Esophagus squamous epithelium (tissue), 5 donors: Measurements from ENCODE around the gene ACOT13. TPM values are rescaled to one million over a fixed set of nuclear protein-coding genes. Genes with fewer than 3 reads are reported as not detected.
"Not testable (repeated sequence)": the region's sequence is repeated elsewhere in the genome, so short reads cannot be mapped to it uniquely, and the experiment has no call there.

Experiments used
- DNase-seq: peaks from one replicate; lab custom pipeline; 2025; lab: John Stamatoyannopoulos, UW
- H3K27ac ChIP-seq, 4 donors: fragments of 200-600 bp; sonication (generic); one replicate each; pipeline ENCODE4 v1.5.1; 2016 to 2019; ENCODE audit warnings: mild to moderate bottlenecking in 1 of 4
- H3K27me3 ChIP-seq, 4 donors: fragments of 200-600 bp; sonication (generic); 1 replicate in 3 of 4; 2 replicates in 1 of 4; pipeline versions ENCODE4 v1.5.1 to v1.6.0; 2017 to 2021; ENCODE audit warnings: antibody characterized with exemption in 1 of 4
- H3K36me3 ChIP-seq, 3 donors: fragments of 200-600 bp; sonication (generic); one replicate each; pipeline ENCODE4 v1.5.1; 2016 to 2019
- H3K4me1 ChIP-seq, 3 donors: fragments of 200-600 bp; sonication (generic); one replicate each; pipeline ENCODE4 v1.5.1; 2017 to 2019
- H3K4me3 ChIP-seq, 4 donors: fragments of 200-600 bp; sonication (generic); 1 replicate in 3 of 4; 2 replicates in 1 of 4; pipeline ENCODE4 v1.5.1; 2016 to 2019; ENCODE audit warnings: mild to moderate bottlenecking in 2 of 4, moderate library complexity in 1 of 4
- H3K9me3 ChIP-seq, 3 donors: fragments of 200-600 bp; sonication (generic); one replicate each; pipeline ENCODE4 v1.5.1; 2016 to 2019
- CTCF ChIP-seq, 6 experiments: fragments of 450-650 bp in 4 of 6; fragments of 200-600 bp in 2 of 6; sonication (generic) in 2 of 6; IDR thresholded peaks; one replicate each; pipeline ENCODE4 v1.5.1; 2016 to 2019; ENCODE audit warnings: antibody characterized with exemption in 6 of 6, mild to moderate bottlenecking in 4 of 6, moderate library complexity in 4 of 6
- POLR2A ChIP-seq, 4 donors: fragments of 450-650 bp; IDR thresholded peaks; one replicate each; pipeline ENCODE4 v1.6.1; 2017; ENCODE audit warnings: antibody characterized with exemption in 4 of 4, mild to moderate bottlenecking in 4 of 4, moderate library complexity in 3 of 4
- WGBS, 2 donors: methylation state at CpG; one replicate each; pipeline ENCODE4 v1.1.5; 2018; 5-methylcytosine and 5-hydroxymethylcytosine counted together
- intact Hi-C: fragments of 100-400 bp; cut with DNase I; formaldehyde crosslinking; loops from one replicate; pipeline ENCODE4 v1.15.0; 2022
- total RNA-seq, 4 donors: library from RNA; depleted of rRNA; stranded (reverse); fragments of >200 nt; gene quantifications; one replicate each; pipeline ENCODE4 v1.1.0, GENCODE V29; 2016
- donor health status: DM: yes; HTN: yes; CAD: no.

Gene ACOT13
- total RNA-seq, 4 donors from 2014 or later: 2.5 to 6.1 (median 3.6) TPM

- H3K36me3 ChIP-seq: peaks cover 0 to 3% (median 0%) of the 10 kb centered on the region in 3 donors
- H3K4me1 ChIP-seq: peaks cover 0 to 5% (median 0%) of the 10 kb centered on the region in 3 donors
- WGBS, 2 donors: 79 to 92% methylated on average over 2 of the region's 2 CpGs
- DNase-seq: no peak
- no peak overlapping the region for H3K4me3 ChIP-seq
- no peaks in the 10 kb centered on the region for H3K9me3 ChIP-seq
- TF ChIP-seq POLR2A (IDR thresholded peaks at IDR 0.05) (no peak), CTCF (IDR thresholded peaks at IDR 0.05) (no peak)
- H3K27ac ChIP-seq: no peak overlapping the region
- H3K27me3 ChIP-seq: no peaks in the 10 kb centered on the region
- intact Hi-C loops: no loop called here
Measured at GRCh38 chr6:24692848-24693592, 26.1 kb downstream of the ACOT13 start.

- Histone ChIP-seq H3K9me3 (no peaks in the 10 kb centered on the region), H3K4me3 (no peak overlapping the region), H3K27ac (no peak overlapping the region), H3K36me3 (no peaks in the 10 kb centered on the region), H3K4me1 (peaks cover 0 to 5% (median 0%) of the 10 kb centered on the region in 3 donors), H3K27me3 (no peaks in the 10 kb centered on the region)
- TF ChIP-seq POLR2A (IDR thresholded peaks at IDR 0.05) (no peak), CTCF (IDR thresholded peaks at IDR 0.05) (no peak)
- intact Hi-C loops: no loop called here
- DNase-seq: no peak
- 75 to 77% methylated on average over 1 of the region's 1 CpG for WGBS, 2 donors
Measured at GRCh38 chr6:24694198-24694597, 27.3 kb downstream of the ACOT13 start.

- not testable (repeated sequence) for H3K27ac ChIP-seq, H3K9me3 ChIP-seq, H3K4me3 ChIP-seq, H3K4me1 ChIP-seq, DNase-seq, H3K36me3 ChIP-seq, H3K27me3 ChIP-seq
- intact Hi-C loops: loop anchor here (5.0 kb wide), 1 partner anchor 113 kb away; no protein-coding TSS in a partner anchor
- peak; percentile 44 to 73 (median 58) for TF ChIP-seq CTCF (IDR thresholded peaks at IDR 0.05)
- WGBS, 2 donors: 22 to 24% methylated on average over 8 of the region's 8 CpGs
Measured at GRCh38 chr6:24695635-24696034, 28.8 kb downstream of the ACOT13 start.

GRCh38 chr6:24696097-24696496 lies 29.2 kb downstream of the ACOT13 start:
- Histone ChIP-seq H3K4me1 (peaks cover 0 to 5% (median 0%) of the 10 kb centered on the region in 3 donors), H3K36me3 (peaks cover 0 to 1% (median 0%) of the 10 kb centered on the region in 3 donors), H3K9me3 (no peaks in the 10 kb centered on the region), H3K4me3 (no peak overlapping the region), H3K27ac (no peak overlapping the region), H3K27me3 (no peaks in the 10 kb centered on the region)
- no peak for TF ChIP-seq POLR2A (IDR thresholded peaks at IDR 0.05)
- TF ChIP-seq CTCF (IDR thresholded peaks at IDR 0.05): no peak
- DNase-seq: no peak
- 84 to 91% methylated on average over 2 of the region's 2 CpGs for WGBS, 2 donors
- intact Hi-C loops: loop anchor here (5.0 kb wide), 1 partner anchor 114 kb away; no protein-coding TSS in a partner anchor
